Umbilical cord (tissue), 2 donors: ENCODE results near the gene PLEKHM3. TPM values are rescaled to one million over a fixed set of nuclear protein-coding genes. Genes with fewer than 3 reads are reported as not detected.

Experiments used
- DNase-seq: peaks from one replicate; pipeline ENCODE4 v3.0.0-alpha.2; 2015; ENCODE audit warnings: low spot score
- total RNA-seq: library from RNA; depleted of rRNA; stranded (reverse); fragments of >200 nt; gene quantifications from one replicate; pipeline ENCODE4 v1.2.3, GENCODE V29; 2014; ENCODE audit warnings: low replicate concordance; ENCODE audit not compliant: insufficient read depth

Gene PLEKHM3
- total RNA-seq, 1 donor from 2014 or later, result 27.0 TPM

DNA sequence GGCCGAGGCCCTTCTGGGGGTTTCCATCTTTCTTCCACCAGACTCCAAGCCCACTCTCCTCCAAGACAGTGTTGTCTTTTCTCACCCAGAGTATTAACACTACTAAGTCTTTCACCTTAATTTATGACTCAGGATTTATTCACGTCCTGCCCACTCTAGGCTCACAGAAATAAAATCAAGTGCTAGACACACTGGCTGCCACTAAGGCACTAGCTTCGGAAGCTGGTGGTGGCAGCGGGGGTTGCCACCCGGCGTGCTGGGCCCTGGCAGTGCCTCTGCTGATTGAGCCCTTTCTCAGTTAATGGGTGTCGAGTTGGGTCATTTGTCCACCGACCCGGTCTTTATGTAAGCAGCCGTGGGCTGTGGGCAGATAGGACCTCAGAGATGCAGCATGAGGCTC lies 162.0 kb downstream of the PLEKHM3 start:
- DNase-seq, result no peak

- DNase-seq, result no peak
Measured at GRCh38 chr2:207861789-207862188, 163.5 kb downstream of the PLEKHM3 start.

GRCh38 chr2:207860685-207861084 lies 164.6 kb downstream of the PLEKHM3 start:
- DNase-seq, result no peak

GRCh38 chr2:207855591-207855990 lies 169.7 kb downstream of the PLEKHM3 start:
- DNase-seq, result no peak

GRCh38 chr2:207854484-207855440 lies 170.6 kb downstream of the PLEKHM3 start:
- no peak for DNase-seq

DNA sequence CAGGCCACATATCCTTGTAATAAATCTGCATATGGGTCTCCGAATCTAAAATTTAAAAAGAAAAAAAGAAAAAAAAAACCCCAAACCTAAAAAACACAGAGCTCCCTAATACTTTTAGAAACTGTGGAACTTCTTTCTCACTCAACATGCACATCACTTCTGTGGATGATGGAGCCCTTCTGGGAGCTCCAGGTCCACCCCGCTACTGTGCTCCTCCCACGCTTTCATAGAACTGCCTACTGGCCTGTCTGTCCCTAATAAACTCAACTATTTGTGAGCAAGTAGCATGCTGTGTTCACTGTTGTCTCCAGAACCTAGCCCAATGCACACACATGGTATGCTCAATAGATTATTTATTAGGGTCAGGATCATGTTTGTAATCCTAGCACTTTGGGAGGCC lies 172.5 kb downstream of the PLEKHM3 start:
- DNase-seq, result no peak

- no peak for DNase-seq
Measured at GRCh38 chr2:207849443-207849842, 175.9 kb downstream of the PLEKHM3 start.

DNA sequence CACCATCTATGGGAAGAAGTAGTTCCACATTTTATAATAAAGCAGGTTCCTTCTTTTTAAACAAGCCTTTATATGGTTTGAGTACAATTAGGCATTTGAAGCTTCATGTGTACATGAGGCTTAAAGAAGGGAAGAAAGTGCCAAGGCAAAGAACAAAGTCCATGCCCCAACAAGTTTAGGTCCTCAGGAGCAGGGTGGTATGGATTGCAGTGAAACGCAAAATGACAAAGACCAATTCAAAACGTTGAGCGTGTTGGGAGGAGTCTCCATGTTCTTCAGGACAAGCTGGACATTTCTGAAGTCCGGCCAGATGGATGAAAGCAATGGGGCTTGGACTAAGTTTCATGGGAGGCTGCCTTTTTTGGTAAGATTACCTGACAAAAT lies 176.8 kb downstream of the PLEKHM3 start:
- no peak for DNase-seq

- DNase-seq, result peak; percentile 44
Measured at GRCh38 chr2:207847807-207848544, 177.4 kb downstream of the PLEKHM3 start.

DNA sequence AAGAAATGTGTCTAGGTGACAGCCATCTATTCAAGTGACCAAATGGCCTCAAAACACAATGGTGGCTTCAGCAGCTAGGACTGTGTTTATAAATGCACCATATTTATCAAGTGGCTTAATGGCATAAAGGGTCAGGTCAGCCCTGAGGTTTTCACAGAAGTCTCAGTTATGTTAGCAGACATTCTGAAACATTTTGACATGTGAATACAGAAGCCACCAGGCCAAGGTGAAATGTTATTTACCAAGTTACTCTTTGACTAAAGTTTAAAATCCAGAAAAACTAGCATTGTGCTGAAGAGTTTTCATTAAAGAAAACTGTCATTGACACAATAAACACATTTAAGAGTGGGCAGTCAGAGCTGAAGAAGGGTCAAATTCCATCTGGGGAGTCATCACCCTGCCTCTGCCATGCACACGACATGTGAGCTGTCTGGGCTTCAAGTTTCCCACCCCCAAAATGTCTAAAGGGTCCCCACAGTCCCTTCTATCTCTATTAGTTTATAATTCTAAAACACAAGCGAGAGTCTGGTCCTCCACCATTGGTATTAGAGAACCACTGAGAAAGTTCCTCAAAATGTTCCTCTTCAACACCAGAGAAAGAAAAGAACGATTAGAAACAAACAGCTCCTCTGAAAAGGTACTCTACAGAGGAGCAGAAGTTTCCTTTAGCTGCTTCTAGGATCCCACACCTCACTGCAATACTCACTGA lies 178.1 kb downstream of the PLEKHM3 start:
- no peak for DNase-seq

GRCh38 chr2:207845202-207845864 lies 180.0 kb downstream of the PLEKHM3 start:
- DNase-seq, result no peak

DNA sequence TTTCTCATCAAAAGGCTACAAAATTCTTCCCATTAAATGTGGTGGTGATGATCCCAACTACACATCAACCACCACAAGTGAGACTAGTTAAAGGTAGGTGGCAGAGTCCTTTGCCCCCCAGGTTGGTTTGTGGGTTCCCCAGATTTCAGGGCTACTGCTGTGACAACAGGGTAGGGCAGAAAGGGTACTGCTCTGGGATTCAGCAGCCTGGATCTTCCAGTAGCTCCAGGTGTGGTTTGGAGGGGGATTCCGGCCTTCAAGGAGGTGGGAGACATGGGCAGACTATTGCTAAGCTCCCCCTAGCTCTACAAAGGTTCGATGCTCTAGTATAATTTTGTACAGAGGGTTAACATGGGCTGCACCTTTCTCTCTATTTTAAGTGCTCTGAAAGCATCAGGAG lies 180.7 kb downstream of the PLEKHM3 start:
- no peak for DNase-seq

GRCh38 chr2:207840101-207840500 lies 185.2 kb downstream of the PLEKHM3 start:
- DNase-seq, result no peak

DNA sequence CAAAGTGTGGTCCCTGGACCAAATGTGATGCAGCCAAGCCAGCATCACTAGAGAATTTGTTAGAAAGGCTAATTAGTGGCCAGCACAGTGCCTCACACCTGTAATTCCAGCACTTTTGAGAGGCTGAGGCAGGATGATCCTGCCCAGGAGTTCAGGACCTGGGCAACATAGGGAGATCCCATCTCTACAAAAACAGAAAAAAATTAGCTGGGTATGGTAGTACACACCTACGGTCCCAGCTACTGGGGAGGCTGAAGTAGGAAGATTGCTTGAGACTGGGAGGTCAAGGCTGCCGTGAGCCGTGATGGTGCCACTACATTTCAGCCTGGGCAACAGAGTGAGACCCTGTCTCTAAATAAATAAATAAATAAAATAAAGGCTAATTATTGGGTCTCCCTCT lies 185.8 kb downstream of the PLEKHM3 start:
- no peak for DNase-seq

DNA sequence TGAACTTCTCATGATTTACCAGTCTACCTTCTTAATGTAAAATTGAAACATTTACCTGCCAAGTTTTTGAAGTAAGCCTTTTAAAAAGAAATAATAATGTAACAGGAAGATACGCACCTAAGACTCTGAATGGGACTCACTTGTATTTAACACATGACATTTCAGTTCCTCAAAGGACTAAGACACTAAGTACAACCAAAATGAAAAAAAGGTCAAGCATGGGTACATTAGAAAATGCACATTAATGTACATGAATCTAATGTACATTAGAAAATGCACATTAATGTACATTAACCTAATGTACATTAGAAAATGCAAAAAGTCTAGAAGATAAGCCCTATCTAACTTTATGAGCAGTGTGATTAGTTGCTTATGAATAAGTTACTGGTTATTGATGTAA lies 186.3 kb downstream of the PLEKHM3 start:
- no peak for DNase-seq

GRCh38 chr2:207836521-207837133 lies 188.7 kb downstream of the PLEKHM3 start:
- DNase-seq, result peak; percentile 80

GRCh38 chr2:207835805-207836204 lies 189.5 kb downstream of the PLEKHM3 start:
- DNase-seq, result no peak

DNA sequence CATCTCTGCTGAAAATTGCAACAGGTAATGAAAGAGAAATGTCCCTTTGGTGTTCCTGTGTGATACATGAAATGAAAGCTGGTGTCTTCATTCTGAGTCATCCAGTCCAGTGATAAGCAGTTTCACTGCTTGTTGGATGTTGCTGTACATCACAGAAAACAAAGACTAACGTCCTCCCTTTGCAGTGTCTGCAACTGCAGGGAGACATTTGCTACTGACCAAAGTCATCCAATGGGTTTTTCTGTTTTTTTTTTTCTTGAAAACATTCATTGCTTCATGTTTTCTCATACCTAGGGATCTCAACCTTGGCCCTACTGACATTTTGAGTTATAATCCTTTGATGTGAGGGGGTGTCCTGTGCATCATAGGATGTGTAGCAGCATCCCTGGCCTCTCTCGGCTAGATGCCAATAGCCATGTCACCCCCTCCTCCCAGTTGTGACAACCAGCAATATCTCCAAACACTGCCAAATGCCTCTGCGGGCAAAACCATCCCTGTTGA lies 192.0 kb downstream of the PLEKHM3 start:
- no peak for DNase-seq

DNA sequence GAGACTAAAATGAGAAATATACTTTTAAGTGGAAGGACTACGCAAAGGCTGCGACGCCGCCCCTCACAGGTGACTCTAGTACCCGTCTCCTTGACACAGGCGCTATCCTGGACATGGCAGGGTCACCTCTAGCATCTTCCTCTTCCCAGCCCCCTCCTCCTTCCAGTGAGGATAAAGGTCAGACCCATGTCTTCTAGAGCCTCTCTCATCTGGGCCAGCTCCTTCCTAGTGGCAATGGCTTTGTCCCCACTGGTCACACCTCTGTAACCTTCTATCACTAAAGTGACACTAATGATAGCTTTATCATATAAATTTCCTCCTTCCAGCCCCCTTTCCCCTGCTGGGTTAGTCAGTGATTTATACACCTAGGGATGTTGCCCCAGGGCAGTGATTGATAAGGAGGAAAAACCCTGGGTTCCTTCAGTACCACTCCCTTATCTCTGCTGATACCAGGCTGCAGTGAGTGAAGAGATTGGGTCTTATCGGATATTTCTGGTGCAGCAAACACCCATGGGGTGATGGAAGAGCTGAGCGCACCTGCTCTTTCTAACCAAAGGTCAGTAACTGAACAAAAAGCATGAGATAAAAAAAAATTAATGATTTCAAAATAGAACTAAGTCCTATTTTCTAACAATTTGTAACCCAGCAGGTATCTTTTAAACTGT lies 193.6 kb downstream of the PLEKHM3 start:
- DNase-seq, result no peak

- no peak for DNase-seq
Measured at GRCh38 chr2:207830778-207831438, 194.4 kb downstream of the PLEKHM3 start.
